GM10266 (cell line): Measurements from ENCODE around the gene RBM33.

Experiments
- DNase-seq: peaks from one replicate; pipeline ENCODE4 v3.0.0; 2012; ENCODE audit errors: extremely low spot score
- CTCF ChIP-seq: IDR thresholded peaks from 2 replicates; pipeline ENCODE4 v1.5.1; 2012; ENCODE audit warnings: mild to moderate bottlenecking, low read depth; ENCODE audit not compliant: control insufficient read depth, insufficient read depth; ENCODE audit errors: missing control alignments

The RBM33 gene

GRCh38 chr7:155766966-155767916 lies 122.8 kb downstream of the RBM33 start:
- no peak for TF ChIP-seq CTCF
- DNase-seq: no peak

- DNase-seq: no peak
- no peak for TF ChIP-seq CTCF
These were observed 125.2 kb downstream of the RBM33 start for GRCh38 chr7:155769701-155770100.

DNA sequence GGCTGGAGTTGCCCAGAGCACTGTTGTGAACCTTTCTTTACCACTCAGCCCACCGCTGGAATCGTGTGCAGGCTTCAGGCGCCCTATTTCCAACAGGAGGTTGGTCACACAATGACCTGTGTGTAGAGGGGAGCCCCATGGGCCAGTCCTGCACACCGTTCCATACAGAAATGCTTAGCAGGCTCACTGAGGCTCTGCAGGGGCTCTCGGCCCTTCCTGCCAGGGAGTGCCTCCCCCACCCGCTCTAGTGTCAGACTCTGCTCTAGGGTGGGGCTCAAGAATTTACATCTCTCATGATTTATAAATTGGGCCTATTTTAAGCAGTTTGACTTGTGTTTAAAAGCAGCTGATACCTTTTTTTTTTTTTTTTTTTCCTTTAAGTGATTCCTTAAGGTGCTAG lies 125.8 kb downstream of the RBM33 start:
- DNase-seq: no peak
- TF ChIP-seq CTCF: no peak

DNA sequence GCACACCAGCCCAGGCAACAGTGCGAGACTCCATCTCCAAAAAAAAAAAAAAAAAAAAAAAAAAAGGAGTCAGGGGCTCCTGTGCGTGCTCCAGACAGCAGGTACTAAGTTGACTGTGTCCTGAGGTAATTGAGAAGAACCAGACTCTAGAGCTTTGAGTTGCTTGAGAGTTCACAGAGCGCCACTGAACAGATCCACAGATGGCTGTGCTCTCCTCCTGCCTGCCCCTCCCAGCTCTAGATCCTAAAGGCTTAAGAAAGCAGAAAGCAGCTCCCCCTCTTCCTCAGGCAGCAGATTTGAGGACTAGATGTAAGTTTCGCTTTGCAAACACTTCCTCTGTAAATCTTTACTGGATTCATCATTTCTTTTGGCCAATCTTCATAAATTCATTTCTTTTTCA lies 129.1 kb downstream of the RBM33 start:
- no peak for TF ChIP-seq CTCF
- no peak for DNase-seq

DNA sequence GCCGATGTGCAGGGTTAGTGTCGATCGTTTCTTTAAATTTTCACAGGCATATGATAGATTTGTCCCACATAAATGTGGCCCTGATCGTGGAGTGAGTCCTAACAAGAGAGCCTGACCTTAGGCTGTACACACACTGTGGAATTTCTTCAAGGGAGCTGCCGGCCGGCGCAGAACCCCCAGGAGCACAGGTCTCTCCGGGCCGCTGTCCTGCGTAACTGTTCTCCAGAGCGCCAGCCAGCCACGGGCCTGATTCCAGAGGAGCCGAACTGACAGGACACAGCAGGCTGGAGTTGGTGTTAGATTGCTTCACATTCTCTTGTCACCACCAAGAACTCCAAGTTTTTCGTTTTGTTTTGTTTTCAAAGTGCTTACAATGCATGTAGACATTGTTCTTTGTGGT lies 130.5 kb downstream of the RBM33 start:
- no peak for TF ChIP-seq CTCF
- no peak for DNase-seq

GRCh38 chr7:155775691-155776090 lies 131.2 kb downstream of the RBM33 start:
- no peak for TF ChIP-seq CTCF

GRCh38 chr7:155776606-155777005 lies 132.1 kb downstream of the RBM33 start:
- no peak for DNase-seq
- TF ChIP-seq CTCF: no peak

More at GRCh38 chr7:155775691-155776090, 131.2 kb downstream of the RBM33 start:
- DNase-seq: no peak
